GM19468 (cell line): Measurements from ENCODE around the gene RNF10.
"Not testable (repeated sequence)": the region's sequence is repeated elsewhere in the genome, so short reads cannot be mapped to it uniquely, and the experiment has no call there.

Experiments used
- ATAC-seq: cut with Tn5 transposase; IDR thresholded peaks from one replicate; pipeline ENCODE4 v1.9.1; 2021; ENCODE audit warnings: mild to moderate bottlenecking, moderate library complexity, moderate number of reproducible peaks; ENCODE audit not compliant: unreplicated experiment; ENCODE audit errors: extremely low read depth

The RNF10 gene

GRCh38 chr12:120599672-120600552 is 65.8 kb downstream of the RNF10 start:
- no peak for ATAC-seq

- ATAC-seq, result not testable (repeated sequence)
These were observed 68.3 kb downstream of the RNF10 start for GRCh38 chr12:120602416-120602815.

DNA sequence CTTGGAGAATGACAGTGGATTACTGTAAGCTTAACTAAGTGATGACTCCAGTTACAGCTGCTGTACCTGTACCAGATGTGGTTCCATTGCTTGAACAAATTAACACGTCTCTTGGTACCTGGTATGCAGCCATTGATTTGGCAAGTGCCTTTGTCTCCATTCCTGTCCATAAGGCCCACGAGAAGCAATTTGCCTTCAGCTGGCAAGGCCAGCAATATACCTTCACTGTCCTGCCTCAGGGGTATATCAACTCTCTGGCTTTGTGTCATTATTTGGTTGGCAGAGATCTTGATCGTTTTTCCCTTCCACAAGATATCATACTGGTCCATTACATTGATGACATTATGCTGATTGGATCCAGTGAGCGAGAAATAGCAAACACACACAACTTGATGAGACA is 76.4 kb downstream of the RNF10 start:
- no peak for ATAC-seq

GRCh38 chr12:120611534-120611933 is 77.4 kb downstream of the RNF10 start:
- not testable (repeated sequence) for ATAC-seq

DNA sequence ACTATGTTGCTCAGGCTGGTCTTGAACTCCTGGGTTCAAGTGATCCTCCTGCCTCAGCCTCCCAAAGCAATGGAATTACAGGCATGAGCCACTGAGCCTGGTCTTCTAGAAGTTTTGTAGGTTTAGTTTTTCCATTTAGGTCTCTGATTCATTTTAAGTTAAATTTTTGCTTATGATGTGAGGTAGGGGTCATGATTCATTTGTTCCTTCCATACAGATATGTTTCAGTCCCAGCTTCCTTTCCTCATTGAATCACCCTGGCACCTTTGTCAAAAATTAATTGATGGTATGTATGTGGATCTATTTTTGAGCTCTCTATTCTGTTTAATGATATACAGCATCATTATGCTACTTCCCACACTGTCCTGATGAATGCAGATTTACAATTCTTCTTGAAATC is 80.7 kb downstream of the RNF10 start:
- ATAC-seq, result no peak

- ATAC-seq, result not testable (repeated sequence)
These were observed 83.0 kb downstream of the RNF10 start for GRCh38 chr12:120617193-120617592.

DNA sequence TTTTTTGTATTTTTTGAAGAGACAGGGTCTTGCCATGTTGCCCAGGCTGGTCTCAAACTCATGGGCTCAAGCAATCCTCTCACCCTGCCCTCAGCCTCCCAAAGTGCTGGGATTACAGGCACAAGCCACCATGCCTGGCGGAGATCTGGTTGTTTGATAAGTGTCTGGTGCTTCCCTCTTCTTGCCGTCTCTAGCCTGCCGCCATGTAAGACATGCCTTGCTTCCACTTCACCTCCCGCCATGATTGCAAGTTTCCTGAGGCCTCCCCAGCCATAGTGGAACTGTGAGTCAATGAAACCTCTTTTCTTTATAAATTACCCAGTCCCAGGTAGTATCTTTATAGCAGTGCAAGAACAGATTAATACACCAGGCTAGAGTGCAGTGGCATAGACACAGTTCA is 83.6 kb downstream of the RNF10 start:
- ATAC-seq, result not testable (repeated sequence)

DNA sequence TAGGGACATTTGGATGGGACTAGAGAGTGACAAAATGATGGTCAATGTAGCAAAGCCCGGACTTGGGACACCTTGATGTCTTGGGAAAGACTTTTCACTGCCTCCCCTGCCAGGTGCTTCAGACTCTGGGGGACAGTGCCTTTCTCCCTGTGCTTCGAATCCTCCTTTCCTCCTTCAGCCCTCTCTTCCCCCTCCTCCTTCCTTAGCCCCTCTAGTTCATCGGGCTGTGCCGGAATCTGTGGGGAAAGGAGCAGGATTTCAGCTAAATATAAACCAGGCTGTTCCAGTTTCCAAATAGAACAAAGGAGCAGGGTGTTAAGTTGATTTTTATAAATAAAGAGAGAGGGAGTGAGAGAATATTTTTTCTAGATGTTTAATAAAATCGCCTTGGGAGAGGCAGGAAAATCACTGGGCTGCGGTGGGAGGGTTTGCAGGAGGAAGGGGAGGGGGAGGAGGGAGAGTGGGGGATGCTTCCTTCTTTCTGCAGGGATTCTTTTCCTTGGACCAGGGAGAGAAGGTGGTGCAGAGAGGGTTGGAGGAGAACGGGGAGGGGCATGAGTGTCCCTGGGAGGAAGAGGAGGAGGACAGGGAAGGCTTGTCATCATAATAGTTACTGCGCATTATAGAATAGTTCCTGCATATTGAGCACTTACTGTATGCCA is 84.9 kb downstream of the RNF10 start:
- ATAC-seq, result no peak

GRCh38 chr12:120620624-120621023 is 86.5 kb downstream of the RNF10 start:
- ATAC-seq, result no peak

DNA sequence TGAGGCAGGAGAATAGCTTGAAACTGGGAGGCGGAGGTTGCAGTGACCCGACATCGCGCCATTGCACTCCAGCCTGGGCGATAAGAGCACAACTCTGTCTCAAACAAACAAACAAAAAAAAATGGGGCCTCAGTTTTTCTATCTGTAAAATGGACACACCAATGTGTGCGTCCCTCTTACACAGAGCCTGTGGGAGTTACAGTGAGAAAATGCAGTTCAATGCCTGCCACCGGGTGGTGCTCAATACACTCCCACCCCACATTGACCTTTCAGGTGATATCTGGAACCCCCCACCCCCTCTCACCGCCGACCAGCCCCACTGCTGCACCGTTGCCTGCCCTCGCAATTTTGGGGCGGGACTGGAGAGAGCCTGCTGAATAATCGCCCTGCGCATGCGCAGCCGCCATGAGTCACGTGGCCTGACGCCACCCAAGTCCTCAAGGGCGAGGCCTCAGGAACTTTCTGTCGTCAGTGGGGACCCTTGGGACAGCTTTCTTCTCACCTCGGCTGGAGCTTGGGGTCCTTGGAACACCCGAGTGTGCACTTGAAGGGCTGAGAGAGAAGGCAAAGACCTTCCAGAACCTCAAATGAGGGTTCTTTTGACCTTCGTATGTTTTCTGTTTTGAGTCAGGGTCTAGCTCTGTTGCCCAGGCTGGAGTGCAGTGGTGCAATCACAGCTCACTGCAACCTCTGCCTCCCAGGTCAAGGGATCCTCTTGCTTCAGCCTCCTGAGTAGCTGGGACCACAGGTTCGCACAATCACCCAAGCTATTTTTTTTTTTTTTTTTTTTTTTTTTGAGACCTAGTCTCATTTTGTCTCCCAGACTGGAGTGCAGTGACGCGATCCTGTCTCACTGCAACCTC is 91.6 kb downstream of the RNF10 start:
- no peak for ATAC-seq
